Trophoblast cell (in vitro differentiated cells and primary cell): ENCODE measurements around the gene FAM53A.

Experiments
- DNase-seq, 2 donors: peaks; one replicate each; pipeline ENCODE4 v3.0.0-alpha.2; 2016
- H2AFZ ChIP-seq: 2 replicates; pipeline ENCODE4 v1.6.1; 2013; ENCODE audit warnings: low read length, moderate library complexity, mild to moderate bottlenecking; ENCODE audit not compliant: insufficient read depth, poor library complexity
- H2AK5ac ChIP-seq: 2 replicates; pipeline ENCODE4 v1.6.1; 2013; ENCODE audit warnings: mild to moderate bottlenecking, low read length
- H2BK120ac ChIP-seq: 2 replicates; pipeline ENCODE4 v1.6.1; 2013; ENCODE audit warnings: low read length, mild to moderate bottlenecking, moderate library complexity; ENCODE audit not compliant: insufficient read depth, poor library complexity
- H2BK12ac ChIP-seq: 2 replicates; pipeline ENCODE4 v1.6.1; 2013; ENCODE audit warnings: mild to moderate bottlenecking, low read length, moderate library complexity
- H2BK5ac ChIP-seq: 2 replicates; pipeline ENCODE4 v1.6.1; 2013; ENCODE audit warnings: low read length, low read depth, moderate library complexity, mild to moderate bottlenecking; ENCODE audit not compliant: poor library complexity
- H3K14ac ChIP-seq: 2 replicates; pipeline ENCODE4 v1.6.1; 2013; ENCODE audit warnings: mild to moderate bottlenecking, low read length
- H3K18ac ChIP-seq: 2 replicates; pipeline ENCODE4 v1.6.1; 2013; ENCODE audit warnings: mild to moderate bottlenecking, low read length
- H3K23ac ChIP-seq: 2 replicates; pipeline ENCODE4 v1.6.1; 2013; ENCODE audit warnings: low read length
- H3K27ac ChIP-seq: 2 replicates; pipeline ENCODE4 v1.5.1; 2013; ENCODE audit warnings: low read depth, mild to moderate bottlenecking, inconsistent platforms, low read length, moderate library complexity
- H3K27me3 ChIP-seq: 2 replicates; pipeline ENCODE4 v1.6.1; 2013; ENCODE audit warnings: inconsistent platforms, mild to moderate bottlenecking, low read length, moderate library complexity; ENCODE audit not compliant: insufficient read depth
- H3K36me3 ChIP-seq, 2 experiments: 1 replicate in 1 of 2; 2 replicates in 1 of 2; pipeline ENCODE4 v1.6.1; 2013; ENCODE audit warnings: low read length in 2 of 2, mild to moderate bottlenecking in 2 of 2, moderate library complexity in 1 of 2; ENCODE audit not compliant: insufficient read depth in 2 of 2, control insufficient read depth in 1 of 2
- H3K4ac ChIP-seq: 2 replicates; pipeline ENCODE4 v1.6.1; 2013; ENCODE audit warnings: low read depth, mild to moderate bottlenecking, low read length, moderate library complexity
- H3K4me1 ChIP-seq, 2 experiments: 1 replicate in 1 of 2; 2 replicates in 1 of 2; pipeline ENCODE4 v1.6.1; 2013; ENCODE audit warnings: low read length in 2 of 2, mild to moderate bottlenecking in 2 of 2, moderate library complexity in 1 of 2; ENCODE audit not compliant: insufficient read depth in 2 of 2, control insufficient read depth in 1 of 2
- H3K4me2 ChIP-seq: 2 replicates; pipeline ENCODE4 v1.6.1; 2013; ENCODE audit warnings: inconsistent platforms, mild to moderate bottlenecking, low read length, moderate library complexity
- H3K4me3 ChIP-seq: 2 replicates; pipeline ENCODE4 v1.5.1; 2013; ENCODE audit warnings: mild to moderate bottlenecking, low read depth, low read length, inconsistent platforms
- H3K79me1 ChIP-seq: one replicate; pipeline ENCODE4 v1.6.1; 2013; ENCODE audit warnings: low read length
- H3K79me2 ChIP-seq: 2 replicates; pipeline ENCODE4 v1.6.1; 2013; ENCODE audit warnings: low read length, mild to moderate bottlenecking; ENCODE audit not compliant: control insufficient read depth, insufficient read depth, poor library complexity
- H3K9ac ChIP-seq: 2 replicates; pipeline ENCODE4 v1.6.1; 2013; ENCODE audit warnings: mild to moderate bottlenecking, low read length
- H3K9me3 ChIP-seq: 2 replicates; pipeline ENCODE4 v1.6.1; 2013; ENCODE audit warnings: low read depth, mild to moderate bottlenecking, control low read depth, inconsistent platforms, low read length; ENCODE audit not compliant: insufficient read depth
- H4K12ac ChIP-seq: 2 replicates; pipeline ENCODE4 v1.6.1; 2013; ENCODE audit warnings: low read depth, mild to moderate bottlenecking, low read length, moderate library complexity
- H4K8ac ChIP-seq: 2 replicates; pipeline ENCODE4 v1.6.1; 2013; ENCODE audit warnings: low read depth, mild to moderate bottlenecking, low read length, moderate library complexity
- H4K91ac ChIP-seq: one replicate; pipeline ENCODE4 v1.6.1; 2013; ENCODE audit warnings: low read depth, mild to moderate bottlenecking, low read length, moderate library complexity
- WGBS: extraction: QIAGEN DNeasy Blood & Tissue Kit; methylation state at CpG from one replicate; pipeline ENCODE4 v1.1.7; 2013; ENCODE audit warnings: missing lambda C conversion rate; ENCODE audit not compliant: insufficient read length, insufficient coverage; ENCODE audit errors: extremely low coverage; 5-methylcytosine and 5-hydroxymethylcytosine counted together

Gene FAM53A

GRCh38 chr4:1636490-1637211 is 47.5 kb downstream of the FAM53A start:
- H3K36me3 ChIP-seq, result no peaks in the 10 kb centered on the region
- no peak overlapping the region for H2BK120ac ChIP-seq
- H3K4me2 ChIP-seq, result no peak overlapping the region
- no peak overlapping the region for H3K14ac ChIP-seq
- no peak overlapping the region for H2BK5ac ChIP-seq
- no peaks in the 10 kb centered on the region for H3K79me1 ChIP-seq
- no peak overlapping the region for H4K91ac ChIP-seq
- H3K27ac ChIP-seq, result no peak overlapping the region
- no peaks in the 10 kb centered on the region for H3K79me2 ChIP-seq
- H3K9me3 ChIP-seq, result peaks cover 4% of the 10 kb centered on the region
- no peak overlapping the region for H4K8ac ChIP-seq
- H4K12ac ChIP-seq, result no peak overlapping the region
- no peak overlapping the region for H3K9ac ChIP-seq
- WGBS, result no CpG with 5 or more reads among the region's 30 CpGs
- H2AK5ac ChIP-seq, result no peak overlapping the region
- no peaks in the 10 kb centered on the region for H3K27me3 ChIP-seq
- no peak for DNase-seq
- no peak overlapping the region for H3K23ac ChIP-seq
- no peak overlapping the region for H3K4me3 ChIP-seq
- no peak overlapping the region for H2BK12ac ChIP-seq
- H3K4me1 ChIP-seq, result no peaks in the 10 kb centered on the region
- H2AFZ ChIP-seq, result no peak overlapping the region
- no peak overlapping the region for H3K4ac ChIP-seq
- H3K18ac ChIP-seq, result no peak overlapping the region

- Histone ChIP-seq H3K27me3 (no peaks in the 10 kb centered on the region), H4K8ac (no peak overlapping the region), H4K12ac (no peak overlapping the region), H2AK5ac (no peak overlapping the region), H2AFZ (no peak overlapping the region), H3K79me1 (no peaks in the 10 kb centered on the region), H3K79me2 (no peaks in the 10 kb centered on the region), H2BK12ac (no peak overlapping the region), H3K18ac (no peak overlapping the region), H3K9me3 (peaks cover 4% of the 10 kb centered on the region), H3K36me3 (no peaks in the 10 kb centered on the region), H3K4me2 (no peak overlapping the region), H3K9ac (no peak overlapping the region), H3K4me3 (no peak overlapping the region), H2BK5ac (no peak overlapping the region), H2BK120ac (no peak overlapping the region), H3K4me1 (no peaks in the 10 kb centered on the region), H3K14ac (no peak overlapping the region), H3K23ac (no peak overlapping the region), H4K91ac (no peak overlapping the region), H3K27ac (no peak overlapping the region), H3K4ac (no peak overlapping the region)
- DNase-seq, result no peak
- no CpG with 5 or more reads among the region's 7 CpGs for WGBS
Observed at GRCh38 chr4:1635464-1635863, 48.6 kb downstream of the FAM53A start.

DNA sequence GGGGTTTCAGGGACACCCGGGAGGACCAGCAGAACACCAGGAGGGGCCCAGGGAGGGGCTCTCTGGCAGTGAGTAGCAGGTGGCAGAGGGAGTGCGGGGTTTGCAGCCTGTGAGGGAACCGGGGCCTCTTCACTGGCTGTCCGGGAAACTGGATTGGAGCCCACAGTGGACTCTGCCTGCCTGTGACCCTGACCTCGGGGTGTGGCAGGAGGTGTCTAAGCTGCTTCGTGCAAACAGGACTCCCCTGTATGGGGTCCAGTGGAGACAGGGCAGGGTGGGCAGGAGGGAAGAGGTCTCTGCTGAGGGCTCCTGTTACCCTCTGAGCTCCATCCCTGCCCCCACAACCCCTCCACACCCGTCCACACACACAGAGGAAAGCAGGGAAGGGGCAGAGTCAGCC is 50.1 kb downstream of the FAM53A start:
- H2BK5ac ChIP-seq, result no peak overlapping the region
- no peak overlapping the region for H3K9ac ChIP-seq
- H3K79me1 ChIP-seq, result no peaks in the 10 kb centered on the region
- no peak overlapping the region for H4K12ac ChIP-seq
- H3K9me3 ChIP-seq, result peaks cover 2% of the 10 kb centered on the region
- no peak overlapping the region for H4K8ac ChIP-seq
- H3K27ac ChIP-seq, result no peak overlapping the region
- H4K91ac ChIP-seq, result no peak overlapping the region
- no peak overlapping the region for H2BK120ac ChIP-seq
- no peak overlapping the region for H3K23ac ChIP-seq
- H3K79me2 ChIP-seq, result no peaks in the 10 kb centered on the region
- H2AFZ ChIP-seq, result no peak overlapping the region
- no peak overlapping the region for H3K18ac ChIP-seq
- no peak for DNase-seq
- no peak overlapping the region for H3K4ac ChIP-seq
- H2AK5ac ChIP-seq, result no peak overlapping the region
- no peak overlapping the region for H2BK12ac ChIP-seq
- no peak overlapping the region for H3K14ac ChIP-seq
- H3K4me1 ChIP-seq, result no peaks in the 10 kb centered on the region
- no peaks in the 10 kb centered on the region for H3K36me3 ChIP-seq
- no peaks in the 10 kb centered on the region for H3K27me3 ChIP-seq
- no CpG with 5 or more reads among the region's 7 CpGs for WGBS
- H3K4me2 ChIP-seq, result no peak overlapping the region
- no peak overlapping the region for H3K4me3 ChIP-seq

- H3K9ac ChIP-seq, result no peak overlapping the region
- no peak overlapping the region for H3K27ac ChIP-seq
- no peak for DNase-seq
- no peak overlapping the region for H2BK12ac ChIP-seq
- peak overlapping the region; percentile 38 for H3K23ac ChIP-seq
- no CpG with 5 or more reads among the region's 32 CpGs for WGBS
- no peak overlapping the region for H2AFZ ChIP-seq
- H3K14ac ChIP-seq, result no peak overlapping the region
- H3K18ac ChIP-seq, result no peak overlapping the region
- no peak overlapping the region for H4K91ac ChIP-seq
- no peak overlapping the region for H4K12ac ChIP-seq
- H3K4ac ChIP-seq, result no peak overlapping the region
- H2AK5ac ChIP-seq, result no peak overlapping the region
- H3K36me3 ChIP-seq, result no peaks in the 10 kb centered on the region
- no peaks in the 10 kb centered on the region for H3K79me1 ChIP-seq
- H3K9me3 ChIP-seq, result peaks cover 4% of the 10 kb centered on the region
- H3K4me1 ChIP-seq, result no peaks in the 10 kb centered on the region
- no peak overlapping the region for H2BK5ac ChIP-seq
- H4K8ac ChIP-seq, result no peak overlapping the region
- no peaks in the 10 kb centered on the region for H3K79me2 ChIP-seq
- no peak overlapping the region for H2BK120ac ChIP-seq
- no peaks in the 10 kb centered on the region for H3K27me3 ChIP-seq
- H3K4me3 ChIP-seq, result no peak overlapping the region
- H3K4me2 ChIP-seq, result no peak overlapping the region
Observed at GRCh38 chr4:1632109-1633104, 51.7 kb downstream of the FAM53A start.
